ENCODE measurements around the gene CYP2D6. TPM values are rescaled to one million over a fixed set of nuclear protein-coding genes. Genes with fewer than 3 reads are reported as not detected.

CYP2D6 gene
- total and polyA plus RNA-seq, 2 of the 8 experiments (the other 6 are each of a cell fraction or from before 2014, with no cell fraction given), result 0.93 to 1.7 TPM

DNA sequence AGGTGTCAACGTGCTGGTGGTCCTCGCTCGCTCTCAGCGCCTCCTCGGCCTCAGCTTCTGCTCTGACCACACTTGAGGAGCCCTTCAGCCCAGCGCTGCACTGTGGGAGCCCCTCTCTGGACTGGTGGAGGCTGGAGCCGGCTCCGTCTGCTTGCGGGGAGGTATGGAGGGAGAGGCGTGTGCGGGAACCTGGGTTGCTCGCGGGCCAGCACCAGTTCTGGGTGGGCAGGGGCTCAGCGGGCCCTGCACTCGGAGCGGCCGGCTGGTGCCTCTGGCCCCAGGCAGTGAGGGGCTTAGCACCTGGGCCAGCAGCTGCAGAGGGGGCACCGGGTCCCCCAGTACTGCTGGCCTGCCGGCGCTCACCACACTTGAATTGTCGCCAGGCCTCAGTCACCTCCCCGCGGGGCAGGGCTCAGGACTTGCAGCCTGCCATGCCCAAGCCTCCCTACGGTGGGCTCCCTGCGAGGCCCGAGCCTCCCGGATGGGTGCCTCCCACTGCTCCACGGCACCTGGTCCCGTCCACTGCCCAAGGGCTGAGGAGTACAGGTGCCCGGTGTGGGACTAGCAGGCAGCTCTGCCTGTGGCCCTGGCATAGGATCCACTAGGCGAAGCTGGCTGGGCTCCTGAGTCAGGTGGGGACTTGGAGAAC is 7.6 kb upstream of the CYP2D6 start:
- no peaks in the 10 kb centered on the region for H3K4me1 ChIP-seq (replicated peaks in 1 of 4; ENCODE audit: control insufficient read depth in 3 of 4, insufficient read depth in 4 of 4, low read length in 3 of 4)
- ChIA-PET CTCF (ENCODE audit: partially characterized antibody) (interaction anchor here (1.1 kb wide), 2 partner anchors 20 to 22 kb away, joined by 4 to 6 read pairs; no protein-coding TSS in a partner anchor), POLR2A (ENCODE audit: partially characterized antibody) (interaction anchor here (1.3 to 1.8 kb wide), 3 partner anchors 8 to 16 kb away, joined by 3 to 4 read pairs (median 4); no protein-coding TSS in a partner anchor)
- no peak overlapping the region for H2AK5ac ChIP-seq (ENCODE audit: low read depth, low read length)
- peaks cover 0 to 9% of the 10 kb centered on the region in 2 experiments; a peak in 2 of 4 replicates for H3K9me3 ChIP-seq (ENCODE audit: insufficient read depth in 2 of 2, low read depth in 1 of 2, low read length in 1 of 2)
- peaks cover 0 to 7% (median 0%) of the 10 kb centered on the region in 4 experiments; a peak in 1 of 8 replicates for H3K36me3 ChIP-seq (ENCODE audit: control insufficient read depth in 2 of 4, insufficient read depth in 4 of 4, low read length in 3 of 4)
- no peak overlapping the region for H2BK5ac ChIP-seq (ENCODE audit: low read depth, low read length)
- no peak overlapping the region for H3K4me3 ChIP-seq (ENCODE audit: extremely low read depth in 1 of 4, insufficient read depth in 2 of 4, low read depth in 3 of 4, low read length in 4 of 4)
- H4K5ac ChIP-seq (ENCODE audit: insufficient read length, low read depth, low read length), result no peak overlapping the region
- H3K4ac ChIP-seq (replicated peaks; ENCODE audit: insufficient read length, low read depth, low read length), result no peak overlapping the region
- no peak overlapping the region for H3K27ac ChIP-seq (ENCODE audit: low read depth, low read length)
- DNase-seq (ENCODE audit: low read depth in 1 of 2, low spot score in 2 of 2) (no peak), FAIRE-seq (no peak)
- no peak overlapping the region for H2AFZ ChIP-seq (ENCODE audit: low read length)
- H4K91ac ChIP-seq (replicated peaks; ENCODE audit: insufficient read length, low read length), result no peak overlapping the region
- H3K18ac ChIP-seq (ENCODE audit: extremely low read depth, low read length), result no peak overlapping the region
- TF ChIP-seq, protein P1, sequence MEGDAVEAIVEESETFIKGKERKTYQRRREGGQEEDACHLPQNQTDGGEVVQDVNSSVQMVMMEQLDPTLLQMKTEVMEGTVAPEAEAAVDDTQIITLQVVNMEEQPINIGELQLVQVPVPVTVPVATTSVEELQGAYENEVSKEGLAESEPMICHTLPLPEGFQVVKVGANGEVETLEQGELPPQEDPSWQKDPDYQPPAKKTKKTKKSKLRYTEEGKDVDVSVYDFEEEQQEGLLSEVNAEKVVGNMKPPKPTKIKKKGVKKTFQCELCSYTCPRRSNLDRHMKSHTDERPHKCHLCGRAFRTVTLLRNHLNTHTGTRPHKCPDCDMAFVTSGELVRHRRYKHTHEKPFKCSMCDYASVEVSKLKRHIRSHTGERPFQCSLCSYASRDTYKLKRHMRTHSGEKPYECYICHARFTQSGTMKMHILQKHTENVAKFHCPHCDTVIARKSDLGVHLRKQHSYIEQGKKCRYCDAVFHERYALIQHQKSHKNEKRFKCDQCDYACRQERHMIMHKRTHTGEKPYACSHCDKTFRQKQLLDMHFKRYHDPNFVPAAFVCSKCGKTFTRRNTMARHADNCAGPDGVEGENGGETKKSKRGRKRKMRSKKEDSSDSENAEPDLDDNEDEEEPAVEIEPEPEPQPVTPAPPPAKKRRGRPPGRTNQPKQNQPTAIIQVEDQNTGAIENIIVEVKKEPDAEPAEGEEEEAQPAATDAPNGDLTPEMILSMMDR (IDR thresholded peaks at IDR 0.05; ENCODE audit: control extremely low read depth in 1 of 3, insufficient read depth in 1 of 3, low read depth in 1 of 3, low read length in 3 of 3), result no peak
- TF ChIP-seq TAF1 (IDR thresholded peaks at IDR 0.05; ENCODE audit: low read depth, low read length), result no peak
- TF ChIP-seq SUZ12 (IDR thresholded peaks at IDR 0.05; ENCODE audit: low read length), result no peak
- no peak overlapping the region for H2BK120ac ChIP-seq (replicated peaks; ENCODE audit: low read depth, low read length)
- H3K79me1 ChIP-seq (ENCODE audit: low read depth, low read length), result no peaks in the 10 kb centered on the region
- no peak overlapping the region for H3K4me2 ChIP-seq (ENCODE audit: insufficient read depth in 1 of 2, low read depth in 2 of 2, low read length in 2 of 2)
- no peak overlapping the region for H3K23ac ChIP-seq (ENCODE audit: insufficient read length)
- WGBS, 2 experiments (ENCODE audit: extremely low coverage in 1 of 2, insufficient coverage in 1 of 2, insufficient read length in 1 of 2, insufficient replicate concordance in 2 of 2, low coverage in 1 of 2, low lambda C conversion rate in 2 of 2, missing lambda C conversion rate in 1 of 2), result 84% methylated on average over 17 of the region's 31 CpGs; no CpG with 5 or more reads in 1 of the 2 experiments
- H3K23me2 ChIP-seq (ENCODE audit: low read depth, low read length), result peaks cover 2% of the 10 kb centered on the region; the same call in 1 of the 2 replicates
- H2BK12ac ChIP-seq (ENCODE audit: low read depth, low read length), result no peak overlapping the region
- H3K9ac ChIP-seq (replicated peaks in 1 of 4; ENCODE audit: extremely low read depth in 1 of 4, low read depth in 3 of 4, low read length in 3 of 4), result no peak overlapping the region
- no peak overlapping the region for H2BK15ac ChIP-seq (ENCODE audit: low read length)
- no peak overlapping the region for H3K14ac ChIP-seq (ENCODE audit: insufficient read length)
- no peaks in the 10 kb centered on the region for H3K27me3 ChIP-seq (replicated peaks in 1 of 4; ENCODE audit: control insufficient read depth in 3 of 4, extremely low read depth in 1 of 4, insufficient read depth in 3 of 4, low read length in 3 of 4)
- no peak overlapping the region for H4K8ac ChIP-seq (ENCODE audit: extremely low read depth, insufficient read depth, low read length)
- no peak overlapping the region for H2BK20ac ChIP-seq (ENCODE audit: low read length)
- H3K56ac ChIP-seq (replicated peaks; ENCODE audit: insufficient read length, low read depth, low read length), result no peak overlapping the region
- no peaks in the 10 kb centered on the region for H3K79me2 ChIP-seq (ENCODE audit: control insufficient read depth in 1 of 2, insufficient read depth in 2 of 2, low read length in 2 of 2)
- no peaks in the 10 kb centered on the region for H4K20me1 ChIP-seq (replicated peaks in 1 of 2; ENCODE audit: control insufficient read depth in 1 of 2, insufficient read depth in 2 of 2, low read length in 2 of 2)

All from H1 (cell line).